Uterus (tissue), 4 donors: ENCODE results near the gene PTH1R. TPM values are rescaled to one million over a fixed set of nuclear protein-coding genes. Genes with fewer than 3 reads are reported as not detected.
A peak's percentile ranks its signal among the peaks of the same experiment; 100 is the strongest.

Experiments used
- DNase-seq, 2 donors: peaks; one replicate each; pipeline ENCODE4 v3.0.0-alpha.2; 2019 to 2020
- H3K27ac ChIP-seq, 2 donors: fragments of 200-600 bp; sonication (generic); 1 replicate in 1 of 2; 2 replicates in 1 of 2; pipeline ENCODE4 v1.5.1; 2016 to 2018
- H3K27me3 ChIP-seq, 2 donors: fragments of 200-600 bp; sonication (generic); one replicate each; pipeline ENCODE4 v1.5.1; 2018 to 2019; ENCODE audit warnings: control low read depth in 1 of 2
- H3K36me3 ChIP-seq, 2 donors: fragments of 200-600 bp; sonication (generic); one replicate each; pipeline ENCODE4 v1.5.1; 2019; ENCODE audit warnings: control low read depth in 1 of 2
- H3K4me1 ChIP-seq, 2 donors: fragments of 200-600 bp; sonication (generic); one replicate each; pipeline ENCODE4 v1.5.1; 2018 to 2019; ENCODE audit warnings: control low read depth in 1 of 2
- H3K4me3 ChIP-seq, 2 donors: fragments of 200-600 bp; sonication (generic); 1 replicate in 1 of 2; 2 replicates in 1 of 2; pipeline ENCODE4 v1.5.1; 2018 to 2019; ENCODE audit warnings: mild to moderate bottlenecking in 1 of 2
- H3K9me3 ChIP-seq, 2 donors: fragments of 200-600 bp; sonication (generic); one replicate each; pipeline ENCODE4 v1.5.1; 2019; ENCODE audit warnings: control low read depth in 1 of 2
- POLR2A ChIP-seq, 2 donors: fragments of 450-650 bp; IDR thresholded peaks; one replicate each; pipeline ENCODE4 v1.6.1; 2016; ENCODE audit warnings: antibody characterized with exemption in 2 of 2, mild to moderate bottlenecking in 1 of 2, moderate library complexity in 1 of 2
- intact Hi-C: fragments of 100-400 bp; cut with DNase I; formaldehyde crosslinking; loops from one replicate; pipeline ENCODE4 v1.15.1; 2023; ENCODE audit warnings: low total_unique reads
- total RNA-seq, 4 donors: library from RNA; depleted of rRNA in 3 of 4; stranded (reverse); fragments of >200 nt in 3 of 4; gene quantifications; one replicate each; pipeline versions ENCODE4 v1.1.0 to v1.2.4, GENCODE V29; 2014 to 2023
- TF ChIP-seq, protein P1 (sequence below), 4 experiments: fragments of 200-600 bp in 2 of 4; fragments of 450-650 bp in 2 of 4; sonication (generic) in 2 of 4; IDR thresholded peaks; one replicate each; pipeline ENCODE4 v1.5.1; 2016 to 2019; ENCODE audit warnings: antibody characterized with exemption in 4 of 4, mild to moderate bottlenecking in 2 of 4, moderate library complexity in 1 of 4
- donor health status: DM: yes; HTN: yes; CAD: no.

PTH1R gene
- total RNA-seq, 4 donors from 2014 or later = 0.51 to 29.9 (median 18.9) TPM

DNA sequence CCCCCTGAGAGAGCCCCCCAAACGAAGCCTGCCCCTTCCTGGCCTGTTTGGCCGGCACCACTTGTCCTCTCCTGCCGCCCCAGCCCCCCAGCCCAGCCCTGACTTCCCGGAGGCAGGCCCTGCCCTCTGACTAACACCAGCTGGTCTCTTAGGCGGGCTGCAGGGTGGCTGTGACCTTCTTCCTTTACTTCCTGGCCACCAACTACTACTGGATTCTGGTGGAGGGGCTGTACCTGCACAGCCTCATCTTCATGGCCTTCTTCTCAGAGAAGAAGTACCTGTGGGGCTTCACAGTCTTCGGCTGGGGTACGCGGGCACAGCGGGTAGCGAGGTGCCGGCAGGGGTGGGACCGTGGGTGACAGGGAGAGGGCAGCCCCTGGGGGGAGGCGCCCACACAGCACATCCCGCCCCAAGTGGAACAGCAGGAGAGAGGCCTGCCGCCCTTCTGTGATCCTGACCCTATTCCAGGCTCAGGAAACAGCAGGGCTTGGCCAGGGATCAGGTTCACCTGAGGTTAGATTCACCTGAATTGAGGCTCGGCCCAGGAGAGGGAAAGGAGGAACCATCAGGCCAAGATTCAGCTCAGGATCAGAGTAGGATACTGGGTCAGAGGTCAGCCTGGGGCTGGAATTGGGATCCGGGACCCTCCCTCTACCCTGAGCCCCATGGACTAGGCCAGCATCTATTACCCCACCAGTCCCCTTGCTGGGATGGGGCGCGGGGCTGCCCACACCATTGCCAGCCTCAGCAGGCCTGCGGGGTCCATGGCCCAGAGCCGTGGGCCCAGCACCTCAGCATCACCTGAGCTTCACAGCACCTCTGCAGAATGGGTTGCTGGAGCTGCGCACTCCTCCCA is 21.9 kb downstream of the PTH1R start:
- Histone ChIP-seq H3K4me1 (peaks cover 0 to 6% of the 10 kb centered on the region in 2 donors), H3K27me3 (no peaks in the 10 kb centered on the region), H3K4me3 (no peak overlapping the region), H3K9me3 (no peaks in the 10 kb centered on the region), H3K36me3 (no peaks in the 10 kb centered on the region), H3K27ac (no peak overlapping the region)
- intact Hi-C loops = no loop called here
- DNase-seq = no peak
- no peak for TF ChIP-seq POLR2A (IDR thresholded peaks at IDR 0.05)
- TF ChIP-seq, protein P1, sequence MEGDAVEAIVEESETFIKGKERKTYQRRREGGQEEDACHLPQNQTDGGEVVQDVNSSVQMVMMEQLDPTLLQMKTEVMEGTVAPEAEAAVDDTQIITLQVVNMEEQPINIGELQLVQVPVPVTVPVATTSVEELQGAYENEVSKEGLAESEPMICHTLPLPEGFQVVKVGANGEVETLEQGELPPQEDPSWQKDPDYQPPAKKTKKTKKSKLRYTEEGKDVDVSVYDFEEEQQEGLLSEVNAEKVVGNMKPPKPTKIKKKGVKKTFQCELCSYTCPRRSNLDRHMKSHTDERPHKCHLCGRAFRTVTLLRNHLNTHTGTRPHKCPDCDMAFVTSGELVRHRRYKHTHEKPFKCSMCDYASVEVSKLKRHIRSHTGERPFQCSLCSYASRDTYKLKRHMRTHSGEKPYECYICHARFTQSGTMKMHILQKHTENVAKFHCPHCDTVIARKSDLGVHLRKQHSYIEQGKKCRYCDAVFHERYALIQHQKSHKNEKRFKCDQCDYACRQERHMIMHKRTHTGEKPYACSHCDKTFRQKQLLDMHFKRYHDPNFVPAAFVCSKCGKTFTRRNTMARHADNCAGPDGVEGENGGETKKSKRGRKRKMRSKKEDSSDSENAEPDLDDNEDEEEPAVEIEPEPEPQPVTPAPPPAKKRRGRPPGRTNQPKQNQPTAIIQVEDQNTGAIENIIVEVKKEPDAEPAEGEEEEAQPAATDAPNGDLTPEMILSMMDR (IDR thresholded peaks at IDR 0.05) = no peak

DNA sequence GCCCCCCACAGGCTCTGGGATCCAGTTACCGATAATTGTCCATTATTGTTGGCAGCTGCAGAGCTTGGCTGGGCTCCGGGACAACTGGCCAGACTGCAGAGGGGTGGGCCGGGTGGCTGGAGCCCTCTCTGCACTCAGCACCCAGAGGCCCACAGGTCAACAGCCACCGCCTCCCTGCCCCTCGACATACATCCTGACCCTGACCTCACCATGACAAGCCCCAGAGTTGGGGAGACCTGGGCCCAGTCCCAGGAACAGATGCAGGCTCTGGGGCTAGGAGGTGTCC is 22.4 kb downstream of the PTH1R start:
- Histone ChIP-seq H3K27me3 (no peaks in the 10 kb centered on the region), H3K9me3 (no peaks in the 10 kb centered on the region), H3K4me1 (peaks cover 0 to 6% of the 10 kb centered on the region in 2 donors), H3K36me3 (no peaks in the 10 kb centered on the region), H3K4me3 (no peak overlapping the region), H3K27ac (no peak overlapping the region)
- DNase-seq = no peak
- no peak for TF ChIP-seq POLR2A (IDR thresholded peaks at IDR 0.05)
- TF ChIP-seq, protein P1 (IDR thresholded peaks at IDR 0.05) = no peak
- intact Hi-C loops = no loop called here

DNA sequence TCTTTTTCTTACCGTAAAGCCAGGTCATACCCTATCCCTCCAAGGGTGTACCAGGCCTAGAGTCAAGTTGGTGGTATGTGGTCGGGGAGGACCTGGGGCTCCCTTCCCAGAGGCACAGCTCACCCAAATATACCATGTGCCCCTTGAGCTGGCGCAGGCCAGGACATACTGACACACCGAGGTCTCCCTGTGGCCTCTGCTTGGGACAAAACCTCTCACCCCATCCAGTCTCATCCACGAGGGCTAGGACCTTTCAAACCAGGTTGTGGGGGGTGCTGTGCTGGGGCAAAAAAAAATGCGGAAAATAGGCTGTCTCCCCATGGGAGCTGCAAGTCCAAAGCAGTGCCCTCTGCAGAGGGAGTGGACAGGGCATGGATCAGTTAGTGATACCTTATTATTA is 22.8 kb downstream of the PTH1R start:
- no peak for DNase-seq
- Histone ChIP-seq H3K36me3 (no peaks in the 10 kb centered on the region), H3K4me3 (no peak overlapping the region), H3K4me1 (peaks cover 0 to 6% of the 10 kb centered on the region in 2 donors), H3K27ac (no peak overlapping the region), H3K9me3 (no peaks in the 10 kb centered on the region), H3K27me3 (no peaks in the 10 kb centered on the region)
- no peak for TF ChIP-seq POLR2A (IDR thresholded peaks at IDR 0.05)
- TF ChIP-seq, protein P1 (IDR thresholded peaks at IDR 0.05) = no peak
- intact Hi-C loops = no loop called here

DNA sequence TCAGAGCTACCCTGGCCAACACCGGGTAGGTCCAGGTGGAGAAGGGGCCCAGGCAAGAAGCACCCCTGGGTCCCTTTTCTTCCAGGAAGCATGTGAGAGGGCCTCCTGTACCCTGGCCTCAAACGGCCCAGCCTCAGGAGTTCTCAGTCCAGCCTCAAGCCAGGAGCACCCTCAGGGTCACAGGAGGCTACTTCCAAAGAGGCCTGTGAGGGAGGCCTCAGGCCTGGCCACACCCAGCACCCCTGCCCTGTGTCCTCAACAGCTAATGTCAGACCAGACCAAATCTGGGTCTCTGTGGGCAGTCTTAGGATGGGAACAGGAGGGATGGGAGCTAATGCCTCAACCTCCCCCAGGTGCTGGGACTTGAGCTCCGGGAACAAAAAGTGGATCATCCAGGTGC is 23.5 kb downstream of the PTH1R start:
- DNase-seq = no peak
- no peak for TF ChIP-seq POLR2A (IDR thresholded peaks at IDR 0.05)
- no peaks in the 10 kb centered on the region for H3K36me3 ChIP-seq
- intact Hi-C loops = no loop called here
- no peak overlapping the region for H3K27ac ChIP-seq
- peaks cover 0 to 6% of the 10 kb centered on the region in 2 donors for H3K4me1 ChIP-seq
- H3K9me3 ChIP-seq = no peaks in the 10 kb centered on the region
- no peaks in the 10 kb centered on the region for H3K27me3 ChIP-seq
- no peak overlapping the region for H3K4me3 ChIP-seq

DNA sequence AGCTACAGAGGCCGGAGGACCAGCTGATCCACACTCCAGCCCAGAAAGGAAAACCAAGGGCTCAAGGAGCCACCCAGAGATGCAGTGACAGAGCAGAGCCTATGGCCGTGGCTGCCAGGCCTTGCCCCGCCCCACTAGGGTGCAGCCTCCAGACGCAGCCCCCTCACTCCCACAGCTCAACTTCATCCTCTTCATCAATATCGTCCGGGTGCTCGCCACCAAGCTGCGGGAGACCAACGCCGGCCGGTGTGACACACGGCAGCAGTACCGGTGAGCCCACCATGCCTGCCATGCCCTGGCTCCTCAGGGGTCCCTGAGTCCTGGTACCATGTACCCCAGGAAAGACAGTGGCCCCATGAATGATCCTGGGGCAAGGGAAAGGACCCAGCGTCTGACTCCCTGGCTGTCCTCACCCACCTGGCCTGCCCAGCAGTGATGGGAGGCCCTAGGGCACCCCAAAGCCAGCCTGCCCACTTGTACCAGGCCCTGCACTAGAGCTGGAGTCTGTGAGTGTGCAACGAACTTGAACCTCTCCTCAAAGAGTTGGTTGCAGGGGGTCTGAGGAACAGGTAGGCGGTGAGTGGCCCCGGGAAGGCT is 24.2 kb downstream of the PTH1R start:
- intact Hi-C loops = no loop called here
- Histone ChIP-seq H3K27me3 (no peaks in the 10 kb centered on the region), H3K4me3 (no peak overlapping the region), H3K36me3 (no peaks in the 10 kb centered on the region), H3K27ac (no peak overlapping the region), H3K9me3 (no peaks in the 10 kb centered on the region), H3K4me1 (peaks cover 0 to 6% of the 10 kb centered on the region in 2 donors)
- peak in 1 of 2 donors; percentile 11 for DNase-seq
- TF ChIP-seq, protein P1 (IDR thresholded peaks at IDR 0.05) = no peak
- no peak for TF ChIP-seq POLR2A (IDR thresholded peaks at IDR 0.05)
